GM18951 (cell line): ENCODE measurements around the gene CCDC40.

ENCODE experiments used
- POLR2A ChIP-seq: IDR thresholded peaks from 4 replicates; pipeline ENCODE4 v1.6.1; 2011; ENCODE audit warnings: mild to moderate bottlenecking; ENCODE audit not compliant: insufficient read length, insufficient read depth; ENCODE audit errors: extremely low read depth
- in situ Hi-C: fragments of 300-500 bp; cut with MboI; formaldehyde crosslinking; loops from one replicate; pipeline ENCODE4 v1.12.0; 2022; ENCODE audit warnings: low sequenced_read_pairs, mixed read lengths, inconsistent platforms; ENCODE audit not compliant: unreplicated experiment

Gene CCDC40

DNA sequence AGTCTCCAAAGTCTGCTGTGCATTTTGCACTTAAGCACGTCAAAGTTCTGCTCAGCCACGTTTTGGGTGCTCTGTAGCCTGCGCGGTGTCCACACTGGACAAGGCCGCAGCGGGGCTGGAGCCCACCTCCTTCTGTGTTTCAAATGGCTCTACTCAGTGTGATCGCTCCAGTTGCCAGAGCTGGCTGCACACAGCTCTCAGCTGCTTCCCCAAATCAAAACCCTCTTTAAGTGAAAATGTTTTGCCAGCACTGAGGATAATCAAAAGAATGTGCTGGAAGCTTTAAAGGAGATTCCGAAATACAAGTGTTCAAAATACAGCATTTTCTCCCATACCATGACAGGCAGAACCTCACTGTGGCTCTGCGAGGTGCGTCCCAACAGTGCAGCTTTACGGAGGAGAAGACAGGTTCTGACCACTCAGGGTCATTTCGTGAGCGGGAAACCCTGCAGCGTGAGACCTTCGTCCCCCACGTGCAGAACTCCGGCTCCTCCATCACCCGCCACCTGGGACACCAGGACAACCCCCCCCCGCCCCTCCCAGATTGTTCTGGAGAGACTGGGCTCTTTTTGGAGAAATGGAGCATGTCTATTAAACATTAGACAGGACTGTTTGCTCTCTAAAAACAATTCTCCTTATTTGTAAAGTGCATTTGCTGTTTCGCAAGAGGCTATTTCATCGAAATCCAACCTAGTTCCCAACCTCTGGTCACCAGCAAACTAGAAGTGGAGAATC lies 17.4 kb upstream of the CCDC40 start:
- no peak for TF ChIP-seq POLR2A
- in situ Hi-C loops = no loop called here

DNA sequence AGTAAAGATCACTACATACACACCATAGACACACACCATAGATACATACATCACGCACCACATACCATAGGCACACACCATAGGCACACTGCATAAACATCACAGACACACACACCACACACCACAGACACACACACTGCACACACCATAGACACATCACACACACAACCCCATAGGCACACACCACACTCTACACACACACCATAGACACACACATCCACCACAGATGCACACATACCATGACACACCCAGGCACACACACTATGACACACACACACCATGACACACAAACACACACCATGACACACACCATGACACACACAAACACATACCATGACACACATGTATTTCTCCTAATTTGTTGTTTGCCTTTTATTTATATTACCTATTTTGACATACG lies 14.8 kb upstream of the CCDC40 start:
- in situ Hi-C loops = no loop called here
- no peak for TF ChIP-seq POLR2A

DNA sequence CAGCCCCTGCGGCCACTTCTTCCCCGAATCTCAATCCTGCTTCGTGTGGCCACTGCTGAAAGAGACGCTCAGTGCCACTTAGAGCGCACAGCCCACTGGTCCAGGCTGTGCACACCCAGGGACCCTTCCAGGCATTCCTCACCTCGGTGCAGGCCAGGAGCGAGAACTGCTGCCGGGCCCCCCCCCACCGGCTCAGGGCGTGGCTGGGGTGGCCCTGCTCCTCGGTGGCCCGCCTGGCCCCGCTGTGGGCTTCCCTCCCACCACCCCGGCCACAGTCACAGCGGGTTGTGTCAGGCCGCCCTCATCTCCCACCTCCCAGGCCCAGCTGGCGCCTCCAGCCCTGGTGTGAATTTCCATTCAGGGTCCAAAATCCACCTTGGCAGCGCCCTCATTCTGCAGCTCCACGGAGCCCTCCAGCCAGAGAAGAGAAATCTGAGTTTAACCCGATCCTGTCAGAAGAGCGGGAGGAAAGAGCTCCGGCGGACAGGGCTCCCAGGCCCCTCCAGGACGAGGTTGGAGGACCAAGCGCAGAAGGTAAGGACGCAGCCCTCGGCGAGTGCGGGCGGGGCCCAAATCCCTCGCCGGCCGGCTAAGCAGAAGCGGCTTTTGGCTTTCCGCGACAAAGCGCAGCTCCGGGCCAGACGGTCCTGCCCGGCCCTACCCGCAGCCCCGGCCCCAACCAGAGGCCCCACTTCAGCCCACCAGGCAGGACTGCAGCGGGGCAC lies 12.8 kb upstream of the CCDC40 start:
- in situ Hi-C loops = no loop called here
- no peak for TF ChIP-seq POLR2A

DNA sequence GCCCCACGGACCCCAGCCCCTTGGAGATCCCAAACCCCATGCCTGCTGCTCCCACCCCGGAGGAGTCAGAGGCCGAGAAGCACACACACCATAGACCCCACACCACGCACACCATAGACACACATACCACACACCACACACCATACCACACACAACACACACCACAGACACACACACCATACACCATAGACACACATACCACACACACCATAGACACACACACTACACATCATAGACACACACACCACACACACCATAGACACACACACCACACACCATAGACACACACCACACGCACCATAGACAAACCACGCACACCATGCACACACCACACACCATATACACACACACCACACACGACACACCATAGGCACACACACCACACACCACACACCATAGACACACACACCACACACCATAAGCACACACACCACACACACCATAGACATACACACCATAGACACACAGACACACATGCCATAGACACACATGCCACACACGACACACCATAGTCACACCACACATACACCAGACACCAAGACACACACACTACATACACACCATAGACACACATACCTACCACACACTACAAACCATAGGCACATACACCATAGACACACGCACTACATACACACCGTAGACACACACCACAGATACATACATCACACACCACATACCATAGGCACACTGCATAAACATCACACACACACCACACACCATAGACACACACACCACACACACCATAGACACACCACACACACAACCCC lies 12.1 kb upstream of the CCDC40 start:
- in situ Hi-C loops = no loop called here
- TF ChIP-seq POLR2A = no peak

DNA sequence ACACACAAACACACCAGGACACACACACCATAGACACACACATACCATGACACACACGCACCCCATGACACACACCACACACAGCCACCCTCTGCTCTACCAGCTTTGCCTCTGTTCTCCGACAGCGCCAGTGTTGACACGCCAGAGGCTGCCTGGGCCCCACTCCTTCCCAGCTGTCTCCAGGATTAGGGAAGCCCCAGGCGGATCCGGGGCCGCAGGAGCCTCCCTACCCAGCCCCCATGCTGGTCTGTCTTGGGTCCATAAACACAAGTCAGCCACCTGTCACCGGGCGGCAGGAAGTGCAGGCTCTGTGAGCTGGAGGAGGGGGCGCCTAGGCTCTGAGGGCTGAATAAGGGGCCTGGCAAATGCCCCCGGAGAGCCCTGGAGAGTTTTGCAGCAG lies 11.3 kb upstream of the CCDC40 start:
- in situ Hi-C loops = no loop called here
- no peak for TF ChIP-seq POLR2A

DNA sequence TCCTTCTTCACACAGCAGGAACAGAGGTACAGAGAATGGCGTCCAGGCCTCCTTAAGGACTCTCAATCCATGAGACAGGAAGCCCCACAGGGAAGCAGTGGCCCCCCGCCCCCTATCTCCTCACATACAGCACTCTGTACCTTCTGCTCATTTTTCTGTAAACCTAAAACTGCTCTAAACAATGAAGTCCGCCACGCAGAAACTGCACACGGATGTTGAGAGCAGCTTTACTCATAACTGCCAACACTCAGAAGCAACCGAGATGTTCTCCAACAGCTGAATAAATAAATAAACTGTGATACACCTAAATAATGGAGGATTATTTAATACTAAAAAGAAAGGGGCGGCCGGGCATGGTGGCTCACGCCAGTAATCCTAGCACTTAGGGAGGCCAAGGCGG lies 10.6 kb upstream of the CCDC40 start:
- no peak for TF ChIP-seq POLR2A
- in situ Hi-C loops = no loop called here

DNA sequence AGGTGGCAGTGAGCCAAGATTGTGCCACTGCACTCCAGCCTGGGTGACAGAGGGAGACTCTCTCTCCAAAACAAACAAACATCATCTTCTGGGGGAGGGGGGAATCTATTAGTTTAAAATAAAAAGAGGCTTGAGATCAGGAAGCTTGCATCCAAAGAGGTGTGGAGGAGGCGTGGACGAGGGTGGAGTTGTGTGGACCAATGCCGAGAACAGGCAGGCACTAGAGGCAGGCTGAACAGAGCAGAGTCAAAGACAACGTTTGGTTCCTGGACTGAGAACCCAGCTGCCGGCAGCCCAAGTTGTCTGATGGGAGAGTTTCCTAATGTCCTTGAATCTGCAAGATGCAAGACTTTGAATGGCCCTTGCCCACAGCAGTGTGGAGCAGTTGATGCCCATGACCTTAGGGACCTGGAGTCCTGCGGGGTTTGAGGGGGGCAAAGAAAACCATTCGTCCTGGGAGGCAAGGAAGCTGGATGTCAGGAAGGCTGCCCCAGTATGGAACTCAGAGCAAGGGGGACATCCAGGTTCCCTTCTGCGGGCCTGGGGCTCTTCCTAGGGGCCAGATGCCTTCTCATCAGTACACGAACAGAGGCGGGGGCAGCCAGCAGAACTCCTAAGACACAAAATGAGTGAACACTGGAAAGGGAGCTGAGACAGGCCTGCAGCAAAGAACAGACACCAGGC lies 9.9 kb upstream of the CCDC40 start:
- in situ Hi-C loops = no loop called here
- TF ChIP-seq POLR2A = no peak

DNA sequence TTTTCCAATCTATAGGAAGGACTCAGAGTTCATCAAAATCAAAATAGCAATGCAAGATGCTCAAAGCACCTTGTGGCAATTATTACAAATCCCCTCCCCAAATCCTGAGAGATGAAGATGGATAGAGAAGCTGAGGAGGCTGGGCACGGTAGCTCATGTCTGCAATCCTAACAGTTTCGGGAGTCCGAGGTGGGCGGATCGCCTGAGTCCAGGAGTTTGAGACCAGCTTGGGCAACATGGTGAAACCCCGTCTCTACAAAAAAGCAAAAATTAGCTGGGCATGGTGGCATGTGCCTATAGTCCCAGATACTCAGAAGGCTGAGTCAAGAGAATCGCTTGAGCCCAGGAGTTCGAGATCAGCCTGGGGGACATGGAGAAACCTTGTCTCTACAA lies 9.4 kb upstream of the CCDC40 start:
- in situ Hi-C loops = no loop called here
- TF ChIP-seq POLR2A = no peak

DNA sequence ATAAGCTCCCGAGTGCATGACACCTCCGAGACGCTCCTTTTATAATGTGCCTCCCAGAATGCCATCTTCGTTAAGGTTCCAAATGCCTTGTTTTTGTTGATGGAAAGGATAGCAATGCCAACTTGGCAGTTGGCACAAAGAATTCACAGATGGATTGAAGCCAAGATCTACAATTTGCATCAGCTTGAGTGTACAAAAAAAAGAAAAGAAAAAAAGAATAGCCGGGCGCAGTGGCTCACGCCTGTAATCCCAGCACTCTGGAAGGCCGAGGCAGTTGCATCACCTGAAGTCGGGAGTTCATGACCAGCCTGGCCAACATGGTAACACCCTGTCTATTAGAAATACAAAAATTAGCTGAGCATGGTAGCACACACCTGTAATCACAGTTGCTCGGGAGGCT lies 8.4 kb upstream of the CCDC40 start:
- in situ Hi-C loops = no loop called here
- no peak for TF ChIP-seq POLR2A

DNA sequence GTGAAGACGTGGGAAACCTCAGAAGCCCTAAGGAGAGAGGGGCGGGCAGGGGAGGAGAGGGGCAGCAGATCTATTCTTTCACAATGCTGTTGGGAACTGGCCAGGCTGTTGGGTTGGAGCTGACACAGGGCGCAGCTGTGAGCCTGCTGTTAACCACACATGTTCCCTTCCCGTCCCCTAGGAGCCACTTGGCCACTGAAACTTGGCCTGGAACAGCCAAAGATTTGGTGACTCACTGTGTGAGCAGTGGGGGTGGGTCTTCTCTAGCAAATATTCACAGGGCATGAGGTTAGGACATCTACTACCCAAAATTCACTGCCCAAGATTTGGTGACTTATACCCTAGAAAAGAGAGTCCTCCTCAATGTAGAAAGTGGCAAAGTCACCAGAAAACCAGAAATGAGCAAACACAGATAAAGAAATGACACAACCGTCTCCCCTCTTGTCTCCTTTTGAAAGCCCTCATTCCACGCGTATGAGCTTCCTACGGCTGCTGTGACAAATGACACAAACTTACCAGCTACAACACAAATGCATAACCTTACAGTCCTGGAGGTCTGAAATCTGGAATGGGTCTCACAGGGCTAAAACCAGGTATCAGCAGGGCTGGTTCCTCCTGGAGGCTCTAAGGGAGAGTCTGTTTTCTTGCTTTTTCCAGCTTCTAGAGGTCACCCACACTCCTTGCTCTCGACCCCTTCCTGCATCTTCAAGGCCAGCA lies 7.0 kb upstream of the CCDC40 start:
- in situ Hi-C loops = no loop called here
- TF ChIP-seq POLR2A = no peak

DNA sequence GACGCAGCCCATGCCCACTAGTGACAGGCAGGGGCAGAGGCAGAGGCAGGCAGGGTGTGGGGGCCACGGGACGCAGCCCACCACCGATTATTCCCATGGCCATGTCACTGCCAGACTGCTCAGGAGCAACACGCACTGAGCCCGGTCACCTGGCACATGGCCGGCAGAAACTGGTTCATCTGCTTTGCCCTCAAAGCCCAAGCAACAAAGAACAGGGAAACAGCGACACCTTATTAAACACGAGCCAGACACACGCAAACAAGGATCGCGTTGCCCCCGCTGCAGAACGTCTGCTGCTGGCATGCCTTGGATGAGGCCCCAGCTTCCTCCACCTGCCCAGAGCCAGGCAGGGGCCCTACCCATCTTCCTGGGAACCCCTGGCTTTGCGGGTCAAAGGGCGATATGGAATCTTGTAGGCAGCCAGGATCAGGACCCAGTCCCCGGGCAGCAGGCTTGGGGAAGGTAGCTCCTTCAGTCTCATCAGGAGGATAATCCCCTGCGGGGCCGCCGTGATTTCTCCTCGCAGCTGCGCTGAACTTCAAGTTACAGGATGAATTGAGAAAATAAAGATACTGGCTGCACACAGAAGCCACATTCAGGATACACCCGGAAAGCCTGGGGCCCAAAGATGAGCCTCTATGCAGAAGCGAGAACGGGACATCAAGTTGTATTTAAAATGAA lies 5.6 kb upstream of the CCDC40 start:
- in situ Hi-C loops = no loop called here
- no peak for TF ChIP-seq POLR2A
